Activated T-cell treated with anti-CD3 and anti-CD28 coated beads, Interleukin-2, amount 50 U/mL, for 72 hours (primary cell): ENCODE measurements around the gene SRGAP3. TPM values are rescaled to one million over a fixed set of nuclear protein-coding genes. Genes with fewer than 3 reads are reported as not detected.

ENCODE experiments used
- ATAC-seq, 2 donors: fragments of 150-1000 bp; cut with Tn5 transposase; replicated peaks in 1 of 2; 2 replicates each; pipeline ENCODE4 v1.10.0; 2021; ENCODE audit warnings: moderate library complexity in 2 of 2, mild to moderate bottlenecking in 1 of 2
- DNase-seq, 2 donors: peaks; one replicate each; pipeline ENCODE4 v3.0.0; 2021 to 2022; ENCODE audit warnings: mixed read lengths in 1 of 2
- H3K27ac Mint-ChIP-seq: one replicate; pipeline ENCODE4 v1.8.0; 2022; ENCODE audit warnings: mild to moderate bottlenecking, moderate library complexity, mixed read lengths
- H3K27me3 Mint-ChIP-seq: one replicate; pipeline ENCODE4 v1.8.0; 2022; ENCODE audit warnings: low read depth, mixed read lengths
- H3K36me3 Mint-ChIP-seq, 2 donors: one replicate each; pipeline ENCODE4 v1.8.0; 2022; ENCODE audit warnings: mixed read lengths in 2 of 2, mild to moderate bottlenecking in 1 of 2; ENCODE audit not compliant: insufficient read depth in 2 of 2
- H3K4me1 Mint-ChIP-seq: one replicate; pipeline ENCODE4 v1.8.0; 2022; ENCODE audit warnings: low read depth, mixed read lengths
- H3K4me3 Mint-ChIP-seq, 2 donors: one replicate each; pipeline ENCODE4 v1.8.0; 2022; ENCODE audit warnings: mild to moderate bottlenecking in 2 of 2, mixed read lengths in 2 of 2, moderate library complexity in 2 of 2
- H3K9me3 Mint-ChIP-seq, 2 donors: one replicate each; pipeline ENCODE4 v1.8.0; 2022; ENCODE audit warnings: mixed read lengths in 2 of 2
- total RNA-seq, 2 donors: library from RNA; stranded (reverse); gene quantifications; one replicate each; pipeline ENCODE4 v1.2.3, GENCODE V29; 2022

SRGAP3 gene
- total RNA-seq, 2 donors from 2014 or later = 2.8 to 3.0 TPM

- no peaks in the 10 kb centered on the region for H3K36me3 Mint-ChIP-seq
- H3K27me3 Mint-ChIP-seq = peaks cover 4% of the 10 kb centered on the region
- DNase-seq (no peak), ATAC-seq (no peak)
- peak overlapping the region; percentile 85 to 90 for H3K4me3 Mint-ChIP-seq
- peaks cover 25% of the 10 kb centered on the region for H3K4me1 Mint-ChIP-seq
- H3K9me3 Mint-ChIP-seq = no peaks in the 10 kb centered on the region
- H3K27ac Mint-ChIP-seq = no peak overlapping the region
Observed at GRCh38 chr3:9247941-9248521, 1.4 kb downstream of the SRGAP3 start.

DNA sequence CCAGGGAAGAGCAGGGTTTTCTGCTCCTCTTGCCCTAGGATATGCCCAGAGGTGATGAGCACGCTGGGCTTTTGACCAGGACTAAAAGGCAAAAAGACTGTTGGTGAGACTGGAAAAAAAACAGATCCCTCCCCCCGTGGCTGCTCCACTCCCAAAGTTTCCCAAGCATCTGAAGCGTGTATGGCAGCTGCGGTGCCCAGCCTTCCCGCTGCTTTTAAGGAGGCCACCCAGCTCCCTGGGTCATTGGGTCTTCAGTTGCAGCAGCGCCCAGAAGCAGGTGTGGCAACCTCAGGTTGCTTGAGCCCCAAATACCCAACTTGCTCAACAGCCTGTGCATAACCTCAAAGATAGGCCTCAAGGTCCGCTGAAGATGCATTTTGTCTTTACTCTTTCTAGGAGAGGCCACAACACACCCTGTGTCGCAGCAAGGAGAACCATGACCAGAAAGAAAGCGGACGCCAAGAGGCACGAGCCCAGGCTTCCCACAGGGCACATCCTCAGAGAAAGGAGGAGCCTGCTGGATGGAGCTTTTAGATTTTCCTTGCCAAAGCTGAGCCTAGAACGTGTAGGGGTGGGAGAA is 2.0 kb downstream of the SRGAP3 start:
- DNase-seq = no peak
- Mint-ChIP-seq H3K4me3 (no peak overlapping the region), H3K4me1 (peaks cover 25% of the 10 kb centered on the region), H3K27me3 (no peaks in the 10 kb centered on the region), H3K9me3 (no peaks in the 10 kb centered on the region), H3K36me3 (no peaks in the 10 kb centered on the region), H3K27ac (no peak overlapping the region)
- ATAC-seq = no peak

GRCh38 chr3:9246189-9246588 is 3.3 kb downstream of the SRGAP3 start:
- H3K9me3 Mint-ChIP-seq = no peaks in the 10 kb centered on the region
- no peaks in the 10 kb centered on the region for H3K27me3 Mint-ChIP-seq
- H3K36me3 Mint-ChIP-seq = no peaks in the 10 kb centered on the region
- H3K27ac Mint-ChIP-seq = no peak overlapping the region
- DNase-seq (no peak), ATAC-seq (no peak)
- H3K4me3 Mint-ChIP-seq = no peak overlapping the region
- peaks cover 25% of the 10 kb centered on the region for H3K4me1 Mint-ChIP-seq

DNA sequence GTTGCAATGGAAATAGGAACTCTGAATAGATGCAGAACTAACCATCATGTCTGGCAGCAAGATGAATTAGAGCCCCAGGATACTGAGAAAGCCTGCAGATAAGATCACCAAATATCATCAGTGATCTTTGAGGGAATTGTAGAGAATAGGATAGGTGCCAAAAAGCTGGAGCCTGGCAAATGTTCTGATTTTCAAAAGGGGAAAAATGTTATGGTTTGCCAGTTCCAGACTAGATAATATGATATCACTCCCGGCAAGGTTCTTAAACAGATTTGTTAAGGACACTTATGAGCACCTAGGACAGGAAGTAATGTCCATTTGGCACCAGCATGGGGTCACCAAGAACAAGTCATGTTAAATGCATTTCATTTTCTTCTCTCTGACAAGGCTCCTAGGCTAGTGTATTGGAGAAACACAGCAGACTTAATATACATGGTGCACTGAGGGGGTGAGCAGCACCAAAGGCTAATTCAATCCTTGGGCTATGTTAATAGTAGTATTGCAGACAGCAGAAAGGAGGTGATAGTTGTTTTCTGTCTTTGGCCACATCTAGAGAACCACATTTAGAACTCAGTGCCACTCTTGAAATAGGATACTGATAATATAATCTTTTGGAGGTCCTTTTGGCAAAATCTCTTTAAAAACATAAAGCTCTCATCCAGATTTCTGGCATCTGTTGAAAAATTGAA is 4.8 kb downstream of the SRGAP3 start:
- Mint-ChIP-seq H3K4me3 (no peak overlapping the region), H3K27me3 (no peaks in the 10 kb centered on the region), H3K9me3 (no peaks in the 10 kb centered on the region), H3K4me1 (peaks cover 19% of the 10 kb centered on the region), H3K36me3 (no peaks in the 10 kb centered on the region), H3K27ac (no peak overlapping the region)
- ATAC-seq (no peak), DNase-seq (no peak)

- H3K36me3 Mint-ChIP-seq = no peaks in the 10 kb centered on the region
- no peak overlapping the region for H3K27ac Mint-ChIP-seq
- H3K27me3 Mint-ChIP-seq = no peaks in the 10 kb centered on the region
- ATAC-seq = no peak
- no peaks in the 10 kb centered on the region for H3K9me3 Mint-ChIP-seq
- no peak for DNase-seq
- no peak overlapping the region for H3K4me3 Mint-ChIP-seq
- no peaks in the 10 kb centered on the region for H3K4me1 Mint-ChIP-seq
Observed at GRCh38 chr3:9241956-9242355, 7.5 kb downstream of the SRGAP3 start.

GRCh38 chr3:9239680-9240079 is 9.8 kb downstream of the SRGAP3 start:
- H3K4me3 Mint-ChIP-seq = no peak overlapping the region
- H3K4me1 Mint-ChIP-seq = no peaks in the 10 kb centered on the region
- peaks cover 0 to 2% of the 10 kb centered on the region in 2 donors for H3K9me3 Mint-ChIP-seq
- no peaks in the 10 kb centered on the region for H3K27me3 Mint-ChIP-seq
- no peak for DNase-seq
- no peak for ATAC-seq
- H3K36me3 Mint-ChIP-seq = no peaks in the 10 kb centered on the region
- no peak overlapping the region for H3K27ac Mint-ChIP-seq

DNA sequence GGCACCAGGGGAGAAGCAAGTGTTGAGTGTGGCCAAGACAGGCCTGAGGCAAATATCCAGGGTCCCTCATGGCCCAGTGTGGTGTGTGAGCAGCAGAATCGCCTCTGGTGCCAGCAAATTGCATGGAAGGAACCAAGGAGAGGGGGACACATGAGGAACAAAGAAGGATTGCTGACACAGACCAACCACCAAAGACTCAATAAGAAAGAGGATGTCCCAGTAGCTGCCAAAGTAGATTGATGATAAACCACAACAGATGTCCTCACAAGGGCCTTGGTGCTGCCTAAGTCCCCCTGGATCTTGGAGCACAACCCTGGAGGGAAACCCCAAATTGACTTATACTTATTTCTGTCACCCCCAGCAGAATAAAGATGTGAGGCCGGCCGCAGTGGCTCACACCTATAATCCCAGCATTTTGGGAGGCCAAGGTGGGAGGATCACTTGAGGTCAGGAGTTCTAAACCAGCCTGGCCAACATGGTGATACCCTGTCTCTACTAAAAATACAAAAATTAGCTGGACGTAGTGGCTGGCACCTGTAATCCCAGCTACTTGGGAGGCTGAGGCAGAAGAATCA is 10.6 kb downstream of the SRGAP3 start:
- no peak for ATAC-seq
- Mint-ChIP-seq H3K4me1 (no peaks in the 10 kb centered on the region), H3K4me3 (no peak overlapping the region), H3K27ac (no peak overlapping the region), H3K9me3 (peaks cover 0 to 2% of the 10 kb centered on the region in 2 donors), H3K36me3 (no peaks in the 10 kb centered on the region), H3K27me3 (no peaks in the 10 kb centered on the region)
- no peak for DNase-seq

- Mint-ChIP-seq H3K9me3 (peaks cover 0 to 2% of the 10 kb centered on the region in 2 donors), H3K27ac (no peak overlapping the region)
Observed at GRCh38 chr3:9238276-9238675, 11.2 kb downstream of the SRGAP3 start.

GRCh38 chr3:9233814-9234600 is 15.4 kb downstream of the SRGAP3 start:
- H3K27me3 Mint-ChIP-seq = no peaks in the 10 kb centered on the region
- H3K9me3 Mint-ChIP-seq = peaks cover 0 to 2% of the 10 kb centered on the region in 2 donors
- H3K36me3 Mint-ChIP-seq = no peaks in the 10 kb centered on the region
- no peak overlapping the region for H3K27ac Mint-ChIP-seq
- DNase-seq = no peak
- no peak overlapping the region for H3K4me3 Mint-ChIP-seq
- ATAC-seq = no peak
- no peaks in the 10 kb centered on the region for H3K4me1 Mint-ChIP-seq

More at GRCh38 chr3:9238276-9238675, 11.2 kb downstream of the SRGAP3 start:
- H3K36me3 Mint-ChIP-seq = no peaks in the 10 kb centered on the region
- H3K4me3 Mint-ChIP-seq = no peak overlapping the region
- DNase-seq (no peak), ATAC-seq (no peak)
- no peaks in the 10 kb centered on the region for H3K4me1 Mint-ChIP-seq
- no peaks in the 10 kb centered on the region for H3K27me3 Mint-ChIP-seq

DNA sequence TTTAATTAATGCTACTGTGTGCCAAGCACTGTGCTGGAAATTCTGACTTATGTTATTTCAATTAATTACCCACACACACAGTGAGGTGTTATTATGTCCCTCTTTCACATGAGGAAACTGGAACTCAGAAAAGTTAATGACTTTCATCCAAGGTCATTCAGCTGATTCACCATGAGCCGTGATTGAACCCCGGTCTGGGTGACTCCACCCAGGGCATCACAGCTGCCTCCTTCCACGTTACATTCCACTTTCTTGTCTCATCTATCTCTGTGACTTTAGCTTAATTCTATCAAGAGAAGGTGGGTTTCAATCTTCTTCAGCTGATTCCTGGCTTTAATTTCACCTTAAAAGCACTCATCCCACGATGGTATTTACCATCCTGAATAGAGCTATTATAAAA is 16.3 kb downstream of the SRGAP3 start:
- DNase-seq (no peak), ATAC-seq (no peak)
- Mint-ChIP-seq H3K4me3 (no peak overlapping the region), H3K36me3 (no peaks in the 10 kb centered on the region), H3K27me3 (no peaks in the 10 kb centered on the region), H3K27ac (no peak overlapping the region), H3K4me1 (no peaks in the 10 kb centered on the region), H3K9me3 (peaks cover 0 to 2% of the 10 kb centered on the region in 2 donors)

- Mint-ChIP-seq H3K4me1 (no peaks in the 10 kb centered on the region), H3K27ac (no peak overlapping the region), H3K4me3 (no peak overlapping the region)
Observed at GRCh38 chr3:9231937-9232336, 17.5 kb downstream of the SRGAP3 start.

GRCh38 chr3:9231471-9231870 is 18.0 kb downstream of the SRGAP3 start:
- Mint-ChIP-seq H3K27me3 (no peaks in the 10 kb centered on the region), H3K4me3 (no peak overlapping the region), H3K36me3 (no peaks in the 10 kb centered on the region), H3K4me1 (peaks cover under 1% of the 10 kb centered on the region), H3K9me3 (peaks cover 0 to 2% of the 10 kb centered on the region in 2 donors), H3K27ac (no peak overlapping the region)
- ATAC-seq = no peak
- no peak for DNase-seq

More at GRCh38 chr3:9231937-9232336, 17.5 kb downstream of the SRGAP3 start:
- H3K27me3 Mint-ChIP-seq = no peaks in the 10 kb centered on the region
- DNase-seq (no peak), ATAC-seq (no peak)
- H3K36me3 Mint-ChIP-seq = no peaks in the 10 kb centered on the region
- H3K9me3 Mint-ChIP-seq = peaks cover 0 to 2% of the 10 kb centered on the region in 2 donors

DNA sequence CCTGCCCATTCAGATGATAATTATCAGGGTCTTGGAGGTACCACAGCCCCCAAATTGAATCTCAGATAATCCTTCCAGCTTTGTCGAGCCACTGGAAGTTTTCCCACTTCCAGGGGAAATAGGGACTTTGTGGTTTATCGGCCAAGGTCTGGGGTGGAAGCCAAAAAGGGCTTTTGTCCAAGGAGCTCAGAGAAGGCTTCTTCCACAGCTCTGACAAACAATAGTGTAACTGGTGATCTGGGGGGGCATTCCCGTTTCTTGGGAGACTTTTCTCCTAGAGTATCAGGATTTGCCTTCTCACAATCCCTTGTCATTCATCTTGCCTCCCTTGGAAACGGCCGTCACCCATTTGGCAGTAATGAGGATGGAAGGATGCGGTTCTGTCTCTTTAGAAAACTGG is 18.4 kb downstream of the SRGAP3 start:
- ATAC-seq = no peak
- no peak overlapping the region for H3K4me3 Mint-ChIP-seq
- no peaks in the 10 kb centered on the region for H3K36me3 Mint-ChIP-seq

More for the DNA sequence above, 18.4 kb downstream of the SRGAP3 start:
- DNase-seq = no peak
- Mint-ChIP-seq H3K27ac (no peak overlapping the region), H3K27me3 (no peaks in the 10 kb centered on the region), H3K4me1 (peaks cover 5% of the 10 kb centered on the region), H3K9me3 (peaks cover 0 to under 1% of the 10 kb centered on the region in 2 donors)
